Stimulated activated CD4-positive, alpha-beta T cell treated with anti-CD3 and anti-CD28 coated beads, Interleukin-4, amount 100 ng/mL, for 24 hours (primary cell): ENCODE data around the gene DNAJB8.

ENCODE experiments used
- DNase-seq: peaks from one replicate; pipeline ENCODE4 v3.0.0-alpha.2; 2020

The DNAJB8 gene

GRCh38 chr3:128442949-128443348 lies 23.7 kb downstream of the DNAJB8 start:
- DNase-seq: no peak

GRCh38 chr3:128442070-128442469 lies 24.6 kb downstream of the DNAJB8 start:
- no peak for DNase-seq

DNA sequence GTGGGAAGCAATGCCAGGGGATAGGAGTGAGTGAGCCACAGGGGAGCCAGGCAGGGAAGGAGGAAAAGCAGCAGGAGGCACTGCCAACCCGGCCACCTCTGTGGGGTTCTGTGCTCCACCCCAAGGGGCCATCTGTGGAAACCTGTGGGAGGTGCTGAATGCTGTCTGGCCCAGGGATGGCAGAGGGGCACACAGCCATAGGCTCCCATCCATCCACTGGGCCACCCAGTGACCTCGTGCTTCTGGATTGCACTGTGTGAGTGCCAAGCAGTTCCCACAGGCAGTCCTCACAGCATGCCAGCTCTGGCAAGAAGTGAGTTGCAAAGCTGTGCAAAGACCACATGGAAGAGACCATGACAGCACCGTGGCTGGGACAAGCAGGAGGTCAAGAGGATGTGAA lies 27.5 kb downstream of the DNAJB8 start:
- no peak for DNase-seq

DNA sequence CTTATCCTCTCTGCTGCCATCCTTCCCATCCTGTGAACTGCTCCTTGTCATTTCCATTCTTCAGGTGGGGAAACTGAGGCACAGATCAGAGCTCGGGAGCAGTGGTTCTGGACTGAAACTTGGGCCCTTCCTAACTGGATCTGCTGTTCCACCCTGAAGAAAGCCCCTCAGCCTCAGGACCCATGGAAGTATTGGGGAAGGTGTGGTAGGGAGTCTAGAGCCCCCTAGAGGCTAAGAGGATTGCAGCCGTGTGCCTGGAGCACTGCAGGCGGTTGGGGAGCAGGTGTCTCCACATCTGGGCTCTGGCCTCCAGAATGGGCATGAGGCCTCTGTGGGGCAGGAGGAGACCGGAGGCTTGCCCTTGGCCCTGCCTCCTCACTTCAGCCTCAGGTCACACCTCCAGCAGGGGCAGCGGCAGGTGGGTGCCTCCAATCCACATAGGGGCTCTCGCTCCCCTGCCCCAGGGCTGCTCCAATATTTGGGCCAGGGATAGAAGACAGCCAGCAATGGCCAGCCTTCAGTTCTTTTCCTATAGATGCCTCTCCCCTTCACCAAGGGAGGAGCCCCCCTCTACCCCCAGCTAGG lies 28.1 kb downstream of the DNAJB8 start:
- no peak for DNase-seq

DNA sequence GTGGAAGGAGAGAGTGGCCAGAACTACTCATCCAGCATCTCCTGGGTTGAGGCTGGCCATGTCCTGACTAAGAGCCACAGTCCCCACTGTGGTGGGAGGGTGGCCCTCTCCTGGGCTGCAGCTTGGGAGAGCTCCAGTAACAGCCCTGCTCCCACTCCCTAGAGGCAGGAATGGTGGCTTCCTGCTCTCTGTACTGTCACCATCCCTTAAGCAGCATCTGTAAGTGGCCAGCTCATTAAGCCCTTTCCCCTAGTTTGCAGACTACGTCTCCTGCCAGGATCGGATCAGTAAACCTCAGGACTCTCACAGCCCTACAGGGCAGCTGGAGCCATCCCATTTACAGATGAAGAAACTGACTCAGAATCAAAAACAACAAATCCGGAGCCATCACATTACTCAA lies 30.5 kb downstream of the DNAJB8 start:
- DNase-seq: no peak

DNA sequence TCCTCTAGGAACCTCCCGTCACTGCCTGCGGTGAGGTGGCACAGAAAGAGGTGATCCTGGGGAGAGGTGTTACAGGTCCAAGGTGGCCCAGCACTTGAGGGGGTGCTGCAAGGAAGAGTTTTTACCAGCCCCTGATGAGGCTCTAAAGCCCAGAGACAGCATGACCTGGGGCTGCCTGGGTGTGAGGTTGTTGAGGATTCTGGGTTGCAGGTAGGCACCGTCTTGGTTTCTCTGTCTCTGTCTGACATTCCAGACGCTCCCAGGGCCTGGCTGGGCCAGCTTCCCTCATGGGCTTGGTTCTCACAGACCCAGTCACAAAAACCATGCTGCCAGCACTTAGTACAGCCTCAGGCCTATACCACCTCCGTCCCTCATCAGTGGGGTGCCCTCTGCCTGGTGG lies 31.1 kb downstream of the DNAJB8 start:
- no peak for DNase-seq

DNA sequence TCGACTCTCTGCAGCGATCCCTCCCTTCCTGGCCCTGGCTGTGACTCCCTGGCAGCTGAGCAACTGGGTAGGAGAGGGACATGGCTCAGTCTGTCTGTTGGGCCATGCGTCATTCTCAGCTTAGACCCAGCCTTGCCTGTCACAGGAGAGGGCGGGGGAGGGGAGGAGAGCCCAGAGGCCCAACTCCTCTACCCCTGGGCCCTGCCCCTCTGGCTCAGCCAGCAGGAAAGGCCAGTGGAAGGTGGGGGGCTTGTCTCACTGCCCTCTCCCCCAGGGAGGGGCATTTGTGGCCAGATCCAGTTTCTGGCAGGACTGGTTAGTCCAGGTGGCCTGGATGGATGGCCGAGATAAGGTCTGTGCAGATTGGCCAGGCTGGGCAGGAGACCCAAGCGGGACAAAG lies 31.6 kb downstream of the DNAJB8 start:
- DNase-seq: no peak

GRCh38 chr3:128434524-128434923 lies 32.2 kb downstream of the DNAJB8 start:
- DNase-seq: no peak

DNA sequence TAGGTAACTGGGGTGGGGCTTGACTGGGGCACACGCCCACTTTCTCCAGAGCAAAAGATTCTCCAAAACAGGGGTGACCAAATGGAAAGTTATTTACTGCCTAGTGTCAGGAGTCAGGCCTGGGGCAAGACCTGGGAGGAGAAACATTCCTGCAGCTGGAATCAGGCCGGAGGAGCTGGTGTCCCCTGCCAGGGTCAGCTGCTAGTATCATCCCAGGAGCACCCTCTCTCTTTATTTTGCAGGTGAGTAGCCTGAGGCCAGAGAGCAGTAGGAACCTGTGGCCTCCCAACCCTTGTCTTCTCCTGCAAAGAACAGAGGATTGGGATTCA lies 32.9 kb downstream of the DNAJB8 start:
- DNase-seq: no peak

GRCh38 chr3:128432971-128433836 lies 33.5 kb downstream of the DNAJB8 start:
- no peak for DNase-seq

- no peak for DNase-seq
Measured at GRCh38 chr3:128432301-128432970, 34.3 kb downstream of the DNAJB8 start.

- DNase-seq: no peak
Measured at GRCh38 chr3:128431803-128432300, 34.8 kb downstream of the DNAJB8 start.

DNA sequence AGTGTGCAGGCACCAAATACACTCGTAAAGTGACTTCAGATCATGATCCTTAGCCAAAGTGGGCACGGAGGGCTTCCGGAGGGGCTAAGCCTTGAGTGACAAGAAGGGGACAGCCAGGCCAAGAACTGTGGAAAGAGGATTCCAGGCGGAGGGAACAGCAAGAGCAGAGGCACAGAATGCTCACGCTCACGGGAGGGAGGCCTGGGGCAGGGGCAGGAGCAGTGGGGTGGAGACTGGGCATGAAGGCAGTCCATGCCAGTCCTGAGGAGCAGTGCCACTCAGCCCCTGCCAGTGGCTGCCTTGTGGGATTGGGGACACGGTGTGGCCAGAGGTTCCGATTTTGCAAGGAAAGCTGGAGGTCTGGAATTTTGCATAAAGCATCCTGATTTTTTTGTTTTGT lies 36.0 kb downstream of the DNAJB8 start:
- no peak for DNase-seq

DNA sequence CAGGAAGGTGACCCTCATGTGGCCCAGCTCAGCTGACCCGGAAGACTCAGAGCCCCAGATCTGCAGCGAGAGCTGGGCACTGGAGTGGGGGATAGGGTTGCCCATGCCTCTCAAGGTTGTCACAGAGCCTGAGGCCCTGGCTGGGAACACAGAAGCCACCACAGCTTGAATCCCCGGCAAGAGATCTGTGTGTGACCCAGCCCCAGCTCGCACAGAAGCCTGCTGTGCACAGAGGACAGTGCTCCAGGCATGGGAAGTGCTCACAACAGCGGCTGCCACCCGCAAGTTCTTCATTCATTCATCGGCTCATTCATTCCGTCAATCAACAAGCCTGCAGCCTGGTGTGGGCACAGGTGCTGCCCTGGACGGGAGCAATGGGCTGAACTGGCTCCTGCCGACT lies 36.4 kb downstream of the DNAJB8 start:
- no peak for DNase-seq

DNA sequence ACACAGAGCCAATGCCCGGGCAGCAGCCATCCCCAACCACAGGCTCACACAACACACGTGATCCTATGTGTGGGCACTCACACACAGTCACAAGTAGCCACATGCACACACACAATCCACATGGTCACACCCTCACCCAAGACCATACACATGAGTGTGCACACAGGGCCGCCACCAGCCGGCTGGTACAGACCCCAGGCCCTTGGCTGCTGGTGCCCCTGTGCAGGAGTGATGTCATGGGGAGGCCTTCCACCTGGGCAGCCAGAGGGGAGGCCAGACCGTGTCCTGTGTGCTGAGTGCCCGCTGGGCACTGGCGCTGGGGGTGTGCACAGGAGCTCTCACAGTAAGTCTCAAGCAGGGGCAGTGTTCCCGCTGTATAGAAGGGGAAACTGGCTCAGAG lies 36.9 kb downstream of the DNAJB8 start:
- DNase-seq: no peak

GRCh38 chr3:128429275-128429674 lies 37.4 kb downstream of the DNAJB8 start:
- no peak for DNase-seq

GRCh38 chr3:128427872-128428822 lies 38.5 kb downstream of the DNAJB8 start:
- DNase-seq: no peak

DNA sequence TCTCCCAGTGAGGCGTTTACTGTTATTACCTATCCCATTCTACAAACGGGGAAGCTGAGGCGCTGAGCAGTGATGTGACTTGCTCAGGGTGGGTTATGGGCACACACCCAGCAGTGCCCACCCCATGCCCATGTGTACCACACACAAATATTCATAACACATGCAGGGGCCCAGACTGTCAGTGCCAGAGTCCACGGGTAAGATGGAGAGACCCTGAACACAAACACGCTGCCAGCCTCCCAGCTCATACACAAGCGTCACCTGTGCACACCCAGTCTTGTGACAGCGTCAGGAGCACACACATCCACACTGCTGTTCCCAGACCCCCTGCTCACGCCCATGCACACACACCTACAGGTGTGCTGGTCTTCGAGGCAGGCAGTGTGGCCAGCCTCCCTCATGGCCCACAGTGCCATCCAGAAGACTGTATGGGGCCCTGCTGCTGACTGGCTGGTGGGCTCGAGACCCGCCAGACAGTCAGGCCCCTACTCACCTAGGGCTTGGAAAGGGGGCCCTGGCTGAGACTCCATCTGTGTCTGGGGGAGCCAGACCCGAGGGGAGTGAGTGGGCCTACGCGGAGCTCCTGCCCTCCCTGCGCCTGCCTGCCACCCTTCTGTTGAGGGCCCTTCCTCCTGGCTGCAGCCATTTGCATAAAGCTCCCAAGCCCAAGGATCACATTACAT lies 39.4 kb downstream of the DNAJB8 start:
- no peak for DNase-seq

DNA sequence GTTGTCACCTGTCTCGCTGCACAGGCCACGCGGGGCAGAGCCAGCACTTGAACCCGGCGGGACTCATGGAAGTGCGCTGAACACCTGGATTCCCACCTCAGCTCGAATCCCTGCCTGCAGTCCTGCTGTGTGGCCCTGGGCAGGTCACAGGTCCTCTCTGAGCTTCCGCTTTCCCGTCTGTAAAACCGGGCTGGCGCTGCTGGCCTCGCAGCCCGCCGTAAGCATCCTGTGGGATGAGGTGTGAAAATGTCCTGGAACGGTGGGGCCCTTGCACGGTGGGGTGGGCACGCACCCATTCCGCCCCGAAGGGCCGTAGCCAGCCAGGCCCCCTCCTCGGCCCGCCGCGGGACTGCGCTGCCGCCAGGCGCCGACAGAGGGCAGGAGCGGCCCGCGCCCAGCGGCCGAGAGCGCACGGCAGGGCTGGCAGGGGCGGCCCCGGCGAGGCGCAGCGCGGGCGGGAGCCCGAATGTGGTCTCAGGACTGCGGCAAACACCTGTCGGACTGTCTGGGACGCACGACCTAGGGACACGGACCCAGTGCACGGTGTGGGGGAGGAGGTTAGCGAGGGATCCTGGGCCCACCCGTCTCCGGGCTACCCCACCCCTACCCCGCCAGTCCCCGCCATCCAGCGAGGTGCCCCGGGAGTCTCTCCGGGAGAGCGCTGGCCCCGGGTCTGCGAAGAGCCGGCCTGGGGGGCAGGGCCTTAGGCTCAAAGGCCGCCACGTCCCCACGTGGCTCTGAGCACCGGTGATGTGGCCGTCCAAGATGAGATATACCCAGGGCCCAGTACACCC lies 40.4 kb downstream of the DNAJB8 start:
- peak; percentile 43 for DNase-seq

DNA sequence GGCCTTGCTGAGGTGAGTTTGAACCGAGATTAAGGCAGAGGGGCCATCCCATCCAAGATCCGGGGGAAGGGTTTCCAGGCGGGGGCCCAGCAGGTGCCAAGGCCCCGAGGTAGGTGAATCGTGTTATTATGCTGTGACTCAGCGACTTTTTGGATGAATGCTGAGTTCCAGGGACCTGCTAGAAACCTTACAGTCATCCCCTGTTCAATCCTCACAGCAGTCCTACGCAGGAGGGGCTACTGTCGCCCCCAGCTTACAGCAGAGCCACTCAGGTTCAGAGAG lies 40.9 kb downstream of the DNAJB8 start:
- DNase-seq: no peak

- no peak for DNase-seq
Measured at GRCh38 chr3:128425142-128425845, 41.4 kb downstream of the DNAJB8 start.
